ENCODE results near the gene YRDC.

Gene YRDC

DNA sequence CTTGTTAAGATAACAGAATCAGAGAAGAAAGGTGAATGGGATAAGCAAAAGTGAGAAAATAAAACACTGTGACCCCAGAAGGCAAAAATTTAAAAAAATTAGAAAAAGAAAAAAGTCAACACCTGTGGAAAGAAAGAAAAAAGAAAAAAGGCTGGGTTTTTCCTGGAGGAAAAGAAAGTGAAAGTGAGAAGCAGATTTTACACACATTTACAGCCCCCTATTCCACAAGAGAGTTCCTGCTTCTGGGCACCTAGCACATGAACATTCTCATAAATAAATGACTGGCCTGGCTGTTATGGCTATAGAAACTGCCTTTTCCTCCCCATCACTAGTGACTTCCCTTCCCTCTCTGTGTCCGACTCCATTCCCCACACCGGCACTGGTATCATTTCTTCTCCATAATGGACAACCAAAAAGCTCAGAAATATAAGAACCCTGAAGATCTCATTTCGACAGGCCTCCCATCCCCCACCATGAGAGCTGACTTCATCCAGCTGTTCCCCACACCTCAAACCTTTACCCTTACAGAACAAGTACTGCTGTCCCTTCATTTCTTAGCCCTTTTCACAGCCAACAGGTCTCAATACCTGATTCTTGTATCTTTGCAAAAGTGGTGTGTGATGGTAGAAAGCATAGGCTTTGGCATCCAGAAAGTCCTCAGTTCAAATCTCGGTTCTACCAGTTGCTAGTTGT lies 38.8 kb upstream of the YRDC start:
- no peak for TF ChIP-seq POLR2AphosphoS5 (IDR thresholded peaks at IDR 0.05; ENCODE audit: low read depth)
- TF ChIP-seq, protein P1, sequence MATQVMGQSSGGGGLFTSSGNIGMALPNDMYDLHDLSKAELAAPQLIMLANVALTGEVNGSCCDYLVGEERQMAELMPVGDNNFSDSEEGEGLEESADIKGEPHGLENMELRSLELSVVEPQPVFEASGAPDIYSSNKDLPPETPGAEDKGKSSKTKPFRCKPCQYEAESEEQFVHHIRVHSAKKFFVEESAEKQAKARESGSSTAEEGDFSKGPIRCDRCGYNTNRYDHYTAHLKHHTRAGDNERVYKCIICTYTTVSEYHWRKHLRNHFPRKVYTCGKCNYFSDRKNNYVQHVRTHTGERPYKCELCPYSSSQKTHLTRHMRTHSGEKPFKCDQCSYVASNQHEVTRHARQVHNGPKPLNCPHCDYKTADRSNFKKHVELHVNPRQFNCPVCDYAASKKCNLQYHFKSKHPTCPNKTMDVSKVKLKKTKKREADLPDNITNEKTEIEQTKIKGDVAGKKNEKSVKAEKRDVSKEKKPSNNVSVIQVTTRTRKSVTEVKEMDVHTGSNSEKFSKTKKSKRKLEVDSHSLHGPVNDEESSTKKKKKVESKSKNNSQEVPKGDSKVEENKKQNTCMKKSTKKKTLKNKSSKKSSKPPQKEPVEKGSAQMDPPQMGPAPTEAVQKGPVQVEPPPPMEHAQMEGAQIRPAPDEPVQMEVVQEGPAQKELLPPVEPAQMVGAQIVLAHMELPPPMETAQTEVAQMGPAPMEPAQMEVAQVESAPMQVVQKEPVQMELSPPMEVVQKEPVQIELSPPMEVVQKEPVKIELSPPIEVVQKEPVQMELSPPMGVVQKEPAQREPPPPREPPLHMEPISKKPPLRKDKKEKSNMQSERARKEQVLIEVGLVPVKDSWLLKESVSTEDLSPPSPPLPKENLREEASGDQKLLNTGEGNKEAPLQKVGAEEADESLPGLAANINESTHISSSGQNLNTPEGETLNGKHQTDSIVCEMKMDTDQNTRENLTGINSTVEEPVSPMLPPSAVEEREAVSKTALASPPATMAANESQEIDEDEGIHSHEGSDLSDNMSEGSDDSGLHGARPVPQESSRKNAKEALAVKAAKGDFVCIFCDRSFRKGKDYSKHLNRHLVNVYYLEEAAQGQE (IDR thresholded peaks at IDR 0.05; ENCODE audit: insufficient replicate concordance, low read depth): no peak
- no peak for TF ChIP-seq SPI1 (IDR thresholded peaks at IDR 0.05; ENCODE audit: borderline replicate concordance, low read depth)
- TF ChIP-seq, protein P2, sequence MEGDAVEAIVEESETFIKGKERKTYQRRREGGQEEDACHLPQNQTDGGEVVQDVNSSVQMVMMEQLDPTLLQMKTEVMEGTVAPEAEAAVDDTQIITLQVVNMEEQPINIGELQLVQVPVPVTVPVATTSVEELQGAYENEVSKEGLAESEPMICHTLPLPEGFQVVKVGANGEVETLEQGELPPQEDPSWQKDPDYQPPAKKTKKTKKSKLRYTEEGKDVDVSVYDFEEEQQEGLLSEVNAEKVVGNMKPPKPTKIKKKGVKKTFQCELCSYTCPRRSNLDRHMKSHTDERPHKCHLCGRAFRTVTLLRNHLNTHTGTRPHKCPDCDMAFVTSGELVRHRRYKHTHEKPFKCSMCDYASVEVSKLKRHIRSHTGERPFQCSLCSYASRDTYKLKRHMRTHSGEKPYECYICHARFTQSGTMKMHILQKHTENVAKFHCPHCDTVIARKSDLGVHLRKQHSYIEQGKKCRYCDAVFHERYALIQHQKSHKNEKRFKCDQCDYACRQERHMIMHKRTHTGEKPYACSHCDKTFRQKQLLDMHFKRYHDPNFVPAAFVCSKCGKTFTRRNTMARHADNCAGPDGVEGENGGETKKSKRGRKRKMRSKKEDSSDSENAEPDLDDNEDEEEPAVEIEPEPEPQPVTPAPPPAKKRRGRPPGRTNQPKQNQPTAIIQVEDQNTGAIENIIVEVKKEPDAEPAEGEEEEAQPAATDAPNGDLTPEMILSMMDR (IDR thresholded peaks at IDR 0.05; ENCODE audit: insufficient read depth, low read length): no peak
- no peak for TF ChIP-seq GABPA (IDR thresholded peaks at IDR 0.05; ENCODE audit: low read depth)
- Histone ChIP-seq H3K4me3 (replicated peaks; ENCODE audit: insufficient read depth, low read length) (no peak overlapping the region), H3K27me3 (ENCODE audit: insufficient read depth, poor library complexity, severe bottlenecking) (no peaks in the 10 kb centered on the region), H3K27ac (replicated peaks) (peak overlapping the region; percentile 86)
- peak in 1 of 2 experiments; percentile 31 for DNase-seq (ENCODE audit: low read depth in 1 of 2, low spot score in 1 of 2)

DNA sequence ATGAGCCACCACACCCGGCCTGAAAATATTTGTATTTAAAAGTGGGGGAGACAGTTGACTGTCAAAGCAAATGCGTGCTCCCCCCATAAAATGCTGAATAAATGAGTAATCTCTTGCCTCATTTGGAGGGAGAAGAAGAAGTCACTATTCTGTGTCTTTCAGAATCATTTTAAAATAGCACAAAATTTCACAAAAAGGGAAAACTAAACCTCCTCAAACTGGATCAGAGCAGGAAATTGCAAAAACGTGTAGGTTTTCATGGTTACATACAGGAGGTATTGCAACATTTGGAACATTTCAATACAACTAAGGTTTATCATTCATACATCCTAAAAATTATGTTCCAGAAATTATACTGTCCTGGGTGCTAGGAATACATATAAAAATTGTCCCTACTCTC lies 37.8 kb upstream of the YRDC start:
- Histone ChIP-seq H3K27me3 (ENCODE audit: insufficient read depth, poor library complexity, severe bottlenecking) (no peaks in the 10 kb centered on the region), H3K4me3 (replicated peaks; ENCODE audit: insufficient read depth, low read length) (no peak overlapping the region), H3K27ac (replicated peaks) (peak overlapping the region; percentile 86)
- TF ChIP-seq POLR2AphosphoS5 (IDR thresholded peaks at IDR 0.05; ENCODE audit: low read depth) (no peak; the same call in 1 of the 2 replicates), GABPA (IDR thresholded peaks at IDR 0.05; ENCODE audit: low read depth) (peak; percentile 26; the same call in 1 of the 2 replicates), SPI1 (IDR thresholded peaks at IDR 0.05; ENCODE audit: borderline replicate concordance, low read depth) (peak; percentile 34; the same call in 1 of the 2 replicates)
- TF ChIP-seq, protein P2 (IDR thresholded peaks at IDR 0.05; ENCODE audit: insufficient read depth, low read length): no peak
- TF ChIP-seq, protein P1 (IDR thresholded peaks at IDR 0.05; ENCODE audit: insufficient replicate concordance, low read depth): no peak
- DNase-seq (ENCODE audit: low read depth in 1 of 2, low spot score in 1 of 2): peak; percentile 29 to 62

DNA sequence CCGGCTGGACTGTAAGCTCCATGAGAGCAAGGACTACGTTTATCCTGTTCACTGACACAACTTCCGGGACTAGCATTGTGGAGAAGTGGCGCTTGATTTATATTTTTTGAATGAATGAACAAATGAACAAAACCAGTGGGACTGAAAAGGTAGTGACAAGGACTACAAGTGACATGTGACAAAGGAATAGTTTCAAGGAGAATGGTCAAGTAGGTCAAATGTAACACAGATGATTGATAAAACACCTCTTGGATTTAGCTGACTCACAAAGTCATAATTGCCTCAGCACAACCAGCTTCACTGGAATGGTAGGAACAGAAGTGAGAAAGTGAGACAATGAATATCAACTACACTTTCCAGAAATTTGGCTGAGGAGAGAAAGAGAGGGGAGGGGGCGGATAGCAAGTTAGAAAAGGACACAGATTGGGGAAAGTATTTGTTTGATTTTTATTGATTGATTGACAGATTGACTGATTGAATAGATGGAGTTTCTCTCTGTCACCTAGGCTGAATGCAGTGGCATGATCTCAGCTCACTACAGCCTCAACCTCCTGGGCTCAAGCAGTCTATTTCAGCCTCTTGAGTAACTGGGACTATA lies 37.1 kb upstream of the YRDC start:
- no peak for DNase-seq (ENCODE audit: low read depth in 1 of 2, low spot score in 1 of 2)
- H3K27me3 ChIP-seq (ENCODE audit: insufficient read depth, poor library complexity, severe bottlenecking): no peaks in the 10 kb centered on the region
- H3K4me3 ChIP-seq (replicated peaks; ENCODE audit: insufficient read depth, low read length): no peak overlapping the region
- H3K27ac ChIP-seq (replicated peaks): peak overlapping the region; percentile 86
- TF ChIP-seq SPI1 (IDR thresholded peaks at IDR 0.05; ENCODE audit: borderline replicate concordance, low read depth) (no peak), POLR2AphosphoS5 (IDR thresholded peaks at IDR 0.05; ENCODE audit: low read depth) (no peak), GABPA (IDR thresholded peaks at IDR 0.05; ENCODE audit: low read depth) (no peak)
- TF ChIP-seq, protein P1 (IDR thresholded peaks at IDR 0.05; ENCODE audit: insufficient replicate concordance, low read depth): no peak
- TF ChIP-seq, protein P2 (IDR thresholded peaks at IDR 0.05; ENCODE audit: insufficient read depth, low read length): no peak
